IMR-90 (cell line): ENCODE measurements around the gene CTNNAL1.

Experiments used
- MXI1 ChIP-seq: IDR thresholded peaks from 2 replicates; pipeline ENCODE4 v1.6.1; 2012; ENCODE audit warnings: low read depth, mild to moderate bottlenecking, low read length, moderate library complexity, borderline replicate concordance
- POLR2A ChIP-seq: IDR thresholded peaks from 2 replicates; pipeline ENCODE4 v1.6.1; 2012; ENCODE audit warnings: mild to moderate bottlenecking, low read depth, low read length
- TF ChIP-seq, protein P1 (sequence below): conservative IDR thresholded peaks from 2 replicates; pipeline ENCODE4 v1.5.1; 2012; ENCODE audit warnings: mild to moderate bottlenecking, low read depth, low read length, improper control_type of control experiment

DNA sequence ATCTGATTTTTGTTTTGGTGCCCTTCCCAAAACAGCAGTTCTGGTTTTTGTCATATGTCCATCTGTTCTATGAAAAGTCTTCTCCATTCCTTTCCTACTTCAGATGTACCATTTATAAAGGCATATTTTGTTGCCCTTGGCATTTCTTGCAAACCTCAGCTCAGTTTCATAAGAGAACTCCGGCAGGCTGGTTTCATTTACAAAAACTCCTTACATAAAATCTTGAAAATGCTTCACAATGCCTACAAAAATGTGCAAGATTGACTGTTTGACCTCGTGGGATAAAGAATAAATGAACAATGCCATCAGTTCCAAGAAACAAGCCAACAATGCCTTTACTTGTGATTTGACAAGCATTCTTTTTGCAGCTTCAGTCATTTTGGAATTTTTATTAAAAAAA is 39.1 kb upstream of the CTNNAL1 start:
- TF ChIP-seq POLR2A (no peak), MXI1 (no peak)
- TF ChIP-seq, protein P1, sequence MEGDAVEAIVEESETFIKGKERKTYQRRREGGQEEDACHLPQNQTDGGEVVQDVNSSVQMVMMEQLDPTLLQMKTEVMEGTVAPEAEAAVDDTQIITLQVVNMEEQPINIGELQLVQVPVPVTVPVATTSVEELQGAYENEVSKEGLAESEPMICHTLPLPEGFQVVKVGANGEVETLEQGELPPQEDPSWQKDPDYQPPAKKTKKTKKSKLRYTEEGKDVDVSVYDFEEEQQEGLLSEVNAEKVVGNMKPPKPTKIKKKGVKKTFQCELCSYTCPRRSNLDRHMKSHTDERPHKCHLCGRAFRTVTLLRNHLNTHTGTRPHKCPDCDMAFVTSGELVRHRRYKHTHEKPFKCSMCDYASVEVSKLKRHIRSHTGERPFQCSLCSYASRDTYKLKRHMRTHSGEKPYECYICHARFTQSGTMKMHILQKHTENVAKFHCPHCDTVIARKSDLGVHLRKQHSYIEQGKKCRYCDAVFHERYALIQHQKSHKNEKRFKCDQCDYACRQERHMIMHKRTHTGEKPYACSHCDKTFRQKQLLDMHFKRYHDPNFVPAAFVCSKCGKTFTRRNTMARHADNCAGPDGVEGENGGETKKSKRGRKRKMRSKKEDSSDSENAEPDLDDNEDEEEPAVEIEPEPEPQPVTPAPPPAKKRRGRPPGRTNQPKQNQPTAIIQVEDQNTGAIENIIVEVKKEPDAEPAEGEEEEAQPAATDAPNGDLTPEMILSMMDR: no peak
